GM12878 (cell line): ENCODE data around the gene NINJ1. TPM values are rescaled to one million over a fixed set of nuclear protein-coding genes. Genes with fewer than 3 reads are reported as not detected.

Experiments
- ATAC-seq: fragments of 200-7000 bp; cut with Tn5 transposase; 3 replicates; pipeline ENCODE4 v1.9.1; 2020; ENCODE audit warnings: mild to moderate bottlenecking, moderate library complexity
- BruUV-seq: library from RNA; stranded (reverse); fragments of 400-500 nt; replicated peaks from 2 replicates; lab custom pipeline; 2021; lab: Mats Ljungman, UMichigan
- CTCF ChIA-PET: fragments of 300-600 bp; sonication (Branson Sonifier 250); formaldehyde crosslinking; extraction: SDS; loops from one replicate; lab custom pipeline; 2021; ENCODE audit warnings: inconsistent platforms; lab: Yijun Ruan, JAX
- POLR2A ChIA-PET: fragments of 350-600 bp; formaldehyde crosslinking; extraction: SDS; loops from one replicate; lab custom pipeline; 2021; ENCODE audit warnings: inconsistent platforms; lab: Charles Lee
- RAD21 ChIA-PET: fragments of 300-600 bp; sonication (Branson Sonifier 250); formaldehyde crosslinking; loops from one replicate; lab custom pipeline; 2023; ENCODE audit warnings: antibody characterized with exemption; ENCODE audit not compliant: unreplicated experiment; lab: Charles Lee
- SMC1A ChIA-PET: fragments of 300-600 bp; sonication (Branson Sonifier 250); formaldehyde crosslinking; loops from one replicate; lab custom pipeline; 2023; ENCODE audit not compliant: unreplicated experiment, uncharacterized antibody; lab: Charles Lee
- DNase-seq: peaks from one replicate; pipeline ENCODE4 v3.0.0-alpha.2; 2011; ENCODE audit warnings: low read depth, low spot score
- FAIRE-seq: peaks from 3 replicates; lab custom pipeline; 2011; peaks lifted over from hg19 to GRCh38; lab: Jason Lieb, UNC
- H2AFZ ChIP-seq: 2 replicates; pipeline ENCODE4 v1.6.0; 2011; ENCODE audit warnings: low read depth, low read length, control low read depth; ENCODE audit not compliant: control insufficient read depth
- H3K27ac ChIP-seq: 2 replicates; pipeline ENCODE4 v1.5.1; 2011; ENCODE audit warnings: control low read depth; ENCODE audit not compliant: control insufficient read depth, insufficient read depth
- H3K27me3 ChIP-seq, 2 experiments: replicated peaks in 1 of 2; 2 replicates each; pipeline versions ENCODE4 v1.6.0 to v1.6.1; 2011; ENCODE audit warnings: low read length in 1 of 2; ENCODE audit not compliant: control insufficient read depth in 2 of 2, insufficient read depth in 2 of 2
- H3K36me3 ChIP-seq, 2 experiments: 2 replicates each; pipeline ENCODE4 v1.5.1; 2011; ENCODE audit warnings: low read length in 1 of 2; ENCODE audit not compliant: control insufficient read depth in 2 of 2, insufficient read depth in 2 of 2
- H3K4me1 ChIP-seq: 2 replicates; pipeline ENCODE4 v1.6.1; 2011; ENCODE audit warnings: mild to moderate bottlenecking, low read length, moderate library complexity, mixed read lengths; ENCODE audit not compliant: control insufficient read depth, insufficient read depth
- H3K4me2 ChIP-seq: 2 replicates; pipeline ENCODE4 v1.6.0; 2011; ENCODE audit warnings: control low read depth; ENCODE audit not compliant: control insufficient read depth, insufficient read depth
- H3K4me3 ChIP-seq: fragments of 200-600 bp; sonication (generic); 2 replicates; pipeline ENCODE4 v1.5.1; 2016
- H3K79me2 ChIP-seq: 2 replicates; pipeline ENCODE4 v1.6.0; 2011; ENCODE audit warnings: low read length; ENCODE audit not compliant: control insufficient read depth, insufficient read depth
- H3K9ac ChIP-seq: 2 replicates; pipeline ENCODE4 v1.8.0; 2011; ENCODE audit warnings: low read length, control low read depth, mixed read lengths; ENCODE audit not compliant: control insufficient read depth, insufficient read depth
- H3K9me3 ChIP-seq: replicated peaks from 3 replicates; pipeline ENCODE4 v1.5.1; 2011; ENCODE audit warnings: mild to moderate bottlenecking, low read length; ENCODE audit not compliant: control insufficient read depth, insufficient read depth
- H4K20me1 ChIP-seq: 2 replicates; pipeline ENCODE4 v1.6.0; 2011; ENCODE audit not compliant: control insufficient read depth, insufficient read depth
- BCL11A ChIP-seq: IDR thresholded peaks from 2 replicates; pipeline ENCODE4 v1.6.1; 2011; ENCODE audit warnings: low read depth, low read length
- BHLHE40 ChIP-seq, 2 experiments: fragments of 450-650 bp in 1 of 2; IDR thresholded peaks; 2 replicates each; pipeline ENCODE4 v1.6.1; 2011 to 2017; ENCODE audit warnings: low read depth in 2 of 2, borderline replicate concordance in 1 of 2, improper control_type of control experiment in 1 of 2, low read length in 1 of 2, mild to moderate bottlenecking in 1 of 2
- CHD4 ChIP-seq: fragments of 200-600 bp; sonication (generic); IDR thresholded peaks from 2 replicates; pipeline ENCODE4 v1.6.1; 2016; ENCODE audit warnings: mild to moderate bottlenecking
- FOXM1 ChIP-seq: IDR thresholded peaks from 2 replicates; pipeline ENCODE4 v1.6.1; 2012; ENCODE audit warnings: low read depth, mild to moderate bottlenecking, inconsistent platforms, low read length, moderate library complexity
- LARP7 ChIP-seq: fragments of 450-650 bp; IDR thresholded peaks from 2 replicates; pipeline ENCODE4 v1.6.1; 2017; ENCODE audit warnings: mild to moderate bottlenecking
- NFXL1 ChIP-seq: fragments of 450-650 bp; IDR thresholded peaks from 2 replicates; pipeline ENCODE4 v1.6.1; 2017; ENCODE audit warnings: antibody characterized with exemption, mild to moderate bottlenecking, borderline replicate concordance
- NKRF ChIP-seq: fragments of 450-650 bp; conservative IDR thresholded peaks from 2 replicates; pipeline ENCODE4 v1.6.1; 2017; ENCODE audit warnings: mild to moderate bottlenecking, moderate library complexity
- PRDM15 ChIP-seq: fragments of 450-650 bp; formaldehyde crosslinking; IDR thresholded peaks from 2 replicates; pipeline ENCODE4 v1.4.0; 2020; ENCODE audit warnings: mild to moderate bottlenecking, moderate library complexity
- ZNF207 ChIP-seq: fragments of 450-650 bp; IDR thresholded peaks from 2 replicates; pipeline ENCODE4 v1.6.1; 2014; ENCODE audit warnings: antibody characterized with exemption, mild to moderate bottlenecking, borderline replicate concordance
- ZNF217 ChIP-seq: fragments of 450-650 bp; IDR thresholded peaks from 2 replicates; pipeline ENCODE4 v1.6.1; 2017; ENCODE audit warnings: antibody characterized with exemption, mild to moderate bottlenecking
- ZNF24 ChIP-seq: fragments of 450-650 bp; IDR thresholded peaks from 2 replicates; pipeline ENCODE4 v1.6.1; 2017; ENCODE audit warnings: antibody characterized with exemption, mild to moderate bottlenecking
- WGBS: methylation state at CpG from one replicate; pipeline ENCODE4 v1.1.6; 2016; ENCODE audit warnings: low lambda C conversion rate; ENCODE audit not compliant: insufficient replicate concordance, insufficient coverage; ENCODE audit errors: missing lambda C conversion rate; 5-methylcytosine and 5-hydroxymethylcytosine counted together
- in situ Hi-C: fragments of 300-500 bp; cut with MboI; formaldehyde crosslinking; loops from 9 replicates; pipeline ENCODE4 v1.14.3; 2018; ENCODE audit warnings: mixed read lengths
- intact Hi-C: fragments of 100-400 bp; cut with micrococcal nuclease; formaldehyde crosslinking; loops from one replicate; pipeline ENCODE4 v1.14.2; 2022; ENCODE audit not compliant: unreplicated experiment
- polyA plus RNA-seq, 11 experiments: library from polyadenylated mRNA; depleted of rRNA in 4 of 11; unstranded in 6 of 11; stranded (reverse) in 5 of 11; fragments of >200 nt; fragmentation: Nextera tagmentation in 4 of 11; fragmentation: Illumina TruSeq in 1 of 11; extraction: Ambion mirVana in 4 of 11; extraction: Trizol in 1 of 11; gene quantifications; 1 replicate in 1 of 11; 2 replicates in 10 of 11; pipeline versions ENCODE4 v1.2.1 to v1.2.3, GENCODE V29; 2011 to 2016; ENCODE audit warnings: inconsistent platforms in 2 of 11, missing spikeins in 2 of 11, low read depth in 1 of 11
- total RNA-seq, 4 experiments: library from RNA; depleted of rRNA in 3 of 4; stranded (reverse); fragments of >200 nt in 3 of 4; fragmentation: Illumina TruSeq in 1 of 4; extraction: Trizol in 1 of 4; gene quantifications; 2 replicates each; pipeline versions ENCODE4 v1.2.1 to v1.2.3, GENCODE V29; 2013 to 2021
- TF ChIP-seq, protein P1 (sequence below): fragments of 450-650 bp; IDR thresholded peaks from 2 replicates; pipeline ENCODE4 v1.6.1; 2017; ENCODE audit warnings: antibody characterized with exemption, mild to moderate bottlenecking, moderate library complexity
- TF ChIP-seq, protein P2 (sequence below): IDR thresholded peaks from 2 replicates; pipeline ENCODE4 v1.6.1; 2012; ENCODE audit warnings: low read depth, low read length, improper control_type of control experiment

NINJ1 gene
- total and polyA plus RNA-seq, 10 of the 15 experiments (the other 5 are each of a cell fraction or from before 2014, with no cell fraction given): 0.64 to 33.5 (median 17.1) TPM

GRCh38 chr9:93112116-93112863 lies 21.8 kb downstream of the NINJ1 start:
- CTCF ChIA-PET: no interaction called here
- Histone ChIP-seq H3K27me3 (no peaks in the 10 kb centered on the region), H3K79me2 (no peaks in the 10 kb centered on the region), H3K4me1 (peaks cover 12% of the 10 kb centered on the region), H3K4me2 (no peak overlapping the region), H3K36me3 (peaks cover 0 to 8% of the 10 kb centered on the region in 2 experiments; a peak in 2 of 4 replicates), H3K27ac (no peak overlapping the region), H3K4me3 (no peak overlapping the region), H2AFZ (no peak overlapping the region), H4K20me1 (no peaks in the 10 kb centered on the region), H3K9me3 (no peaks in the 10 kb centered on the region), H3K9ac (no peak overlapping the region)
- 79% methylated on average over 15 of the region's 15 CpGs for WGBS
- FAIRE-seq (no peak), DNase-seq (no peak), ATAC-seq (no peak)
- BruUV-seq: no TSS peak
- in situ Hi-C loops (no loop called here), intact Hi-C loops (no loop called here)
- SMC1A ChIA-PET: no interaction called here
- POLR2A ChIA-PET: interaction anchor here (1.0 kb wide), 1 partner anchor 104 kb away, joined by 3 read pairs; no protein-coding TSS in a partner anchor
- RAD21 ChIA-PET: no interaction called here
- no peak for TF ChIP-seq CHD4
- no peak for TF ChIP-seq ZNF207
- TF ChIP-seq BCL11A: no peak
- TF ChIP-seq, protein P1, sequence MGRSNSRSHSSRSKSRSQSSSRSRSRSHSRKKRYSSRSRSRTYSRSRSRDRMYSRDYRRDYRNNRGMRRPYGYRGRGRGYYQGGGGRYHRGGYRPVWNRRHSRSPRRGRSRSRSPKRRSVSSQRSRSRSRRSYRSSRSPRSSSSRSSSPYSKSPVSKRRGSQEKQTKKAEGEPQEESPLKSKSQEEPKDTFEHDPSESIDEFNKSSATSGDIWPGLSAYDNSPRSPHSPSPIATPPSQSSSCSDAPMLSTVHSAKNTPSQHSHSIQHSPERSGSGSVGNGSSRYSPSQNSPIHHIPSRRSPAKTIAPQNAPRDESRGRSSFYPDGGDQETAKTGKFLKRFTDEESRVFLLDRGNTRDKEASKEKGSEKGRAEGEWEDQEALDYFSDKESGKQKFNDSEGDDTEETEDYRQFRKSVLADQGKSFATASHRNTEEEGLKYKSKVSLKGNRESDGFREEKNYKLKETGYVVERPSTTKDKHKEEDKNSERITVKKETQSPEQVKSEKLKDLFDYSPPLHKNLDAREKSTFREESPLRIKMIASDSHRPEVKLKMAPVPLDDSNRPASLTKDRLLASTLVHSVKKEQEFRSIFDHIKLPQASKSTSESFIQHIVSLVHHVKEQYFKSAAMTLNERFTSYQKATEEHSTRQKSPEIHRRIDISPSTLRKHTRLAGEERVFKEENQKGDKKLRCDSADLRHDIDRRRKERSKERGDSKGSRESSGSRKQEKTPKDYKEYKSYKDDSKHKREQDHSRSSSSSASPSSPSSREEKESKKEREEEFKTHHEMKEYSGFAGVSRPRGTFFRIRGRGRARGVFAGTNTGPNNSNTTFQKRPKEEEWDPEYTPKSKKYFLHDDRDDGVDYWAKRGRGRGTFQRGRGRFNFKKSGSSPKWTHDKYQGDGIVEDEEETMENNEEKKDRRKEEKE: no peak
- TF ChIP-seq LARP7: no peak
- no peak for TF ChIP-seq NKRF
- TF ChIP-seq FOXM1: no peak
- TF ChIP-seq BHLHE40 (IDR thresholded peaks at IDR 0.05; ENCODE audit: borderline replicate concordance in 1 of 2, low read depth in 2 of 2, low read length in 1 of 2): no peak
- TF ChIP-seq NFXL1: no peak
- no peak for TF ChIP-seq ZNF24
- TF ChIP-seq, protein P2, sequence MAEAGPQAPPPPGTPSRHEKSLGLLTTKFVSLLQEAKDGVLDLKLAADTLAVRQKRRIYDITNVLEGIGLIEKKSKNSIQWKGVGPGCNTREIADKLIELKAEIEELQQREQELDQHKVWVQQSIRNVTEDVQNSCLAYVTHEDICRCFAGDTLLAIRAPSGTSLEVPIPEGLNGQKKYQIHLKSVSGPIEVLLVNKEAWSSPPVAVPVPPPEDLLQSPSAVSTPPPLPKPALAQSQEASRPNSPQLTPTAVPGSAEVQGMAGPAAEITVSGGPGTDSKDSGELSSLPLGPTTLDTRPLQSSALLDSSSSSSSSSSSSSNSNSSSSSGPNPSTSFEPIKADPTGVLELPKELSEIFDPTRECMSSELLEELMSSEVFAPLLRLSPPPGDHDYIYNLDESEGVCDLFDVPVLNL: no peak
- TF ChIP-seq PRDM15: no peak
- TF ChIP-seq ZNF217: no peak
